ENCODE results near the gene FSTL3. TPM values are rescaled to one million over a fixed set of nuclear protein-coding genes. Genes with fewer than 3 reads are reported as not detected.

FSTL3 gene
- total RNA-seq, 3 donors from 2014 or later (not counting 1 experiment from before 2014, with no cell fraction given): 1.5 to 1.9 (median 1.5) TPM

DNA sequence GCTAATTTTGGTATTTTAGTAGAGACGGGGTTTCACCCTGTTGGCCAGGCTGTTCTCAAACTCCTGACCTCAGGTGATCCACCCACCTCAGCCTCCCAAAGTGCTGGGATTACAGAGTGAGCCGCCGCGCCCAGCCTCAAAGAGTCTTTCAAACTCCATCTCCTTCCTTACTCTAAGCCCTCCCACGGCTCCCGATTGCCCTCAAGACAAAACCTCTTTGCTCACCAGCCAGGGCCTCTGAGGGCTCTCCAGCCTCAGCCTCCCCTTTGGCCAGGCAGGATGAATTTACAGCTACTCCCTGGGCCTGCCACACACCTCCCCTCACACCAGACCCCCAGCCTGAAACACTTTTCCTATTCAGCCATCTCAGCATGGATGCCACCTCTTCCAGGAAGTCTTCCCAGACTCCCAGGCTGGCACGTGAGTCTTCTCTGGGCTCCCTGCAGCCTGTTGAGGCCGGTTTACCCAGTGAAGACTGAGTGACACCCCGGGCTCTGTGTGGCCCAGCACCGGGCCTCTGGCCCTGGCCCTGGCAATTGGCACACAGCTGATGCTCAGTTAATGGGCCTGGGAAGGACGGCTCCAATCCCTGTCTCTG is 11.5 kb downstream of the FSTL3 start:
- no peak for DNase-seq
- intact Hi-C loops (cut with micrococcal nuclease): no loop called here
- H3K4me1 ChIP-seq (ENCODE audit: control insufficient read depth, insufficient read depth, low read length): no peaks in the 10 kb centered on the region
- no peaks in the 10 kb centered on the region for H3K36me3 ChIP-seq (ENCODE audit: control insufficient read depth, insufficient read depth, low read length)
- Mint-ChIP-seq H3K27ac (no peak overlapping the region), H3K36me3 (no peaks in the 10 kb centered on the region), H3K27me3 (ENCODE audit: low read depth in 2 of 2) (no peaks in the 10 kb centered on the region), H3K4me1 (peaks cover 0 to 6% of the 10 kb centered on the region in 2 donors), H3K4me3 (no peak overlapping the region), H3K9me3 (no peaks in the 10 kb centered on the region)
- no peaks in the 10 kb centered on the region for H3K27me3 ChIP-seq (ENCODE audit: control insufficient read depth, insufficient read depth, low read length)
- TF ChIP-seq CTCF (IDR thresholded peaks at IDR 0.05): no peak
- H3K4me3 ChIP-seq (ENCODE audit: low read length): no peak overlapping the region
- H3K27ac ChIP-seq (ENCODE audit: low read length): no peak overlapping the region
- ATAC-seq: no peak
- no peaks in the 10 kb centered on the region for H3K9me3 ChIP-seq (ENCODE audit: control insufficient read depth, insufficient read depth, low read length)
- 91% methylated on average over 11 of the region's 11 CpGs for WGBS (ENCODE audit: insufficient coverage)

DNA sequence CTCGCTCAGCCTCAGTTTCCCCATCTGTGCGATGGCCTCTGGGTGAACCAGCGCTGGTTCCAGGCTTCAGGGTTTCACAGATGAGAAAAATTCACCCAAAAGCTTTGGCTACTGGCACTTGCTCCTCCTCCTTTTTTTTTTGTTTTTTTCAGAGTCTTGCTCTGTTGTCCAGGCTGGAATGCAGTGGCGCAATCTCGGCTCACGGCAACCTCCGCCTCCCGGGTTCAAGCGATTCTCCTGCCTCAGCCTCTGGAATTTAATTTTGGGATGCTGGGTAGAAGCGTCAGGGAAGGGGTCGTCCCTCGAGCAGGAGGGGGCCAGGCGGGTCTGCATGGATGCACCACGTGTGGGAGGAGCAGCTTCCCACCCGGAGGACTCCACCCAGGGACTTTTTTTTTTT is 12.0 kb downstream of the FSTL3 start:
- no peaks in the 10 kb centered on the region for H3K4me1 ChIP-seq (ENCODE audit: control insufficient read depth, insufficient read depth, low read length)
- 96% methylated on average over 15 of the region's 15 CpGs for WGBS (ENCODE audit: insufficient coverage)
- no peak overlapping the region for H3K27ac Mint-ChIP-seq
- no peaks in the 10 kb centered on the region for H3K27me3 ChIP-seq (ENCODE audit: control insufficient read depth, insufficient read depth, low read length)
- peaks cover 0 to 6% of the 10 kb centered on the region in 2 donors for H3K4me1 Mint-ChIP-seq
- no peak overlapping the region for H3K4me3 Mint-ChIP-seq
- DNase-seq (no peak), ATAC-seq (no peak)
- H3K27ac ChIP-seq (ENCODE audit: low read length): no peak overlapping the region
- no peaks in the 10 kb centered on the region for H3K36me3 Mint-ChIP-seq
- H3K9me3 ChIP-seq (ENCODE audit: control insufficient read depth, insufficient read depth, low read length): no peaks in the 10 kb centered on the region
- no peaks in the 10 kb centered on the region for H3K27me3 Mint-ChIP-seq (ENCODE audit: low read depth in 2 of 2)
- no peak for TF ChIP-seq CTCF (IDR thresholded peaks at IDR 0.05)
- intact Hi-C loops (cut with micrococcal nuclease): no loop called here
- H3K36me3 ChIP-seq (ENCODE audit: control insufficient read depth, insufficient read depth, low read length): no peaks in the 10 kb centered on the region
- no peaks in the 10 kb centered on the region for H3K9me3 Mint-ChIP-seq
- no peak overlapping the region for H3K4me3 ChIP-seq (ENCODE audit: low read length)

DNA sequence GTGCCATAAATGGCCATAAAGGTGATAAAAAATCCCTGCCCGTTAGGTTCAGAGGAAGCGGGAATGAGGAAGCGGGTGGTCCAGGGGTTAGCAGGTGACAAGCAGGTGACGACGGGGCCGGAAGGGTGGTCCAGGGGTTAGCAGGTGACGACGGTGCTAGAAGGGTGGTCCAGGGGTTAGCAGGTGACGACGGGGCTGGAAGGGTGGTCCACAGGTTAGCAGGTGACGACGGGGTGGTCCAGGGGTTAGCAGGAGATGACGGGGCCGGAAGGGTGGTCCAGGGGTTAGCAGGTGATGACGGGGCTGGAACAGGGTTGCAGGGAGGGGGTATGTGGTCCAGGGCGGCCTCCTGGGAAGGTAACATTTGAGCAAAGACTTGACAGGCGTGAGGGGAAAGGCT is 12.8 kb downstream of the FSTL3 start:
- H3K36me3 ChIP-seq (ENCODE audit: control insufficient read depth, insufficient read depth, low read length): no peaks in the 10 kb centered on the region
- no peaks in the 10 kb centered on the region for H3K4me1 ChIP-seq (ENCODE audit: control insufficient read depth, insufficient read depth, low read length)
- Mint-ChIP-seq H3K4me3 (no peak overlapping the region), H3K9me3 (no peaks in the 10 kb centered on the region), H3K36me3 (no peaks in the 10 kb centered on the region), H3K4me1 (peaks cover 0 to 6% of the 10 kb centered on the region in 2 donors), H3K27ac (no peak overlapping the region), H3K27me3 (ENCODE audit: low read depth in 2 of 2) (no peaks in the 10 kb centered on the region)
- 94% methylated on average over 17 of the region's 17 CpGs for WGBS (ENCODE audit: insufficient coverage)
- DNase-seq: no peak
- H3K27me3 ChIP-seq (ENCODE audit: control insufficient read depth, insufficient read depth, low read length): no peaks in the 10 kb centered on the region
- TF ChIP-seq CTCF (IDR thresholded peaks at IDR 0.05): no peak
- intact Hi-C loops (cut with micrococcal nuclease): no loop called here
- H3K9me3 ChIP-seq (ENCODE audit: control insufficient read depth, insufficient read depth, low read length): no peaks in the 10 kb centered on the region
- H3K27ac ChIP-seq (ENCODE audit: low read length): no peak overlapping the region
- ATAC-seq: no peak
- no peak overlapping the region for H3K4me3 ChIP-seq (ENCODE audit: low read length)

- no peak for TF ChIP-seq CTCF (IDR thresholded peaks at IDR 0.05)
- H3K4me3 Mint-ChIP-seq: no peak overlapping the region
These were observed 14.0 kb downstream of the FSTL3 start for GRCh38 chr19:690203-690602.

More at GRCh38 chr19:690203-690602, 14.0 kb downstream of the FSTL3 start:
- Mint-ChIP-seq H3K36me3 (no peaks in the 10 kb centered on the region), H3K27me3 (ENCODE audit: low read depth in 2 of 2) (no peaks in the 10 kb centered on the region), H3K4me1 (peaks cover 0 to 6% of the 10 kb centered on the region in 2 donors), H3K27ac (no peak overlapping the region), H3K9me3 (no peaks in the 10 kb centered on the region)
- Histone ChIP-seq H3K27me3 (ENCODE audit: control insufficient read depth, insufficient read depth, low read length) (peaks cover 2% of the 10 kb centered on the region), H3K36me3 (ENCODE audit: control insufficient read depth, insufficient read depth, low read length) (no peaks in the 10 kb centered on the region), H3K4me1 (ENCODE audit: control insufficient read depth, insufficient read depth, low read length) (peaks cover 9% of the 10 kb centered on the region), H3K27ac (ENCODE audit: low read length) (no peak overlapping the region), H3K4me3 (ENCODE audit: low read length) (no peak overlapping the region), H3K9me3 (ENCODE audit: control insufficient read depth, insufficient read depth, low read length) (no peaks in the 10 kb centered on the region)
- 89% methylated on average over 18 of the region's 18 CpGs for WGBS (ENCODE audit: insufficient coverage)
- intact Hi-C loops (cut with micrococcal nuclease): no loop called here
- no peak for ATAC-seq
- DNase-seq: no peak

Measured in natural killer cell (primary cell).